Thymus (tissue), 11 donors: ENCODE data around the gene MEGF10. TPM values are rescaled to one million over a fixed set of nuclear protein-coding genes. Genes with fewer than 3 reads are reported as not detected.

Experiments
- DNase-seq, 9 donors: peaks; one replicate each; pipeline ENCODE4 v3.0.0-alpha.2; 2013; ENCODE audit warnings: low spot score in 9 of 9, low read depth in 6 of 9, missing footprints in 1 of 9
- H3K27ac ChIP-seq, 2 donors: one replicate each; pipeline ENCODE4 v1.5.1; 2013; ENCODE audit warnings: control low read depth in 1 of 2, low read depth in 1 of 2, low read length in 1 of 2, mild to moderate bottlenecking in 1 of 2, moderate library complexity in 1 of 2
- H3K27me3 ChIP-seq, 2 donors: one replicate each; pipeline ENCODE4 v1.5.1; 2013; ENCODE audit warnings: low read length in 1 of 2; ENCODE audit not compliant: control insufficient read depth in 2 of 2, insufficient read depth in 1 of 2
- H3K36me3 ChIP-seq, 2 donors: one replicate each; pipeline ENCODE4 v1.5.1; 2013; ENCODE audit warnings: low read length in 1 of 2, mild to moderate bottlenecking in 1 of 2, moderate library complexity in 1 of 2; ENCODE audit not compliant: control insufficient read depth in 2 of 2, insufficient read depth in 2 of 2
- H3K4me1 ChIP-seq, 2 donors: one replicate each; pipeline ENCODE4 v1.5.1; 2013; ENCODE audit warnings: low read length in 2 of 2; ENCODE audit not compliant: control insufficient read depth in 2 of 2, insufficient read depth in 2 of 2
- H3K4me3 ChIP-seq, 2 donors: one replicate each; pipeline ENCODE4 v1.5.1; 2013; ENCODE audit warnings: low read length in 2 of 2, control low read depth in 1 of 2, mild to moderate bottlenecking in 1 of 2
- H3K9me3 ChIP-seq, 2 donors: one replicate each; pipeline ENCODE4 v1.5.1; 2013; ENCODE audit warnings: low read length in 1 of 2, mild to moderate bottlenecking in 1 of 2; ENCODE audit not compliant: control insufficient read depth in 2 of 2, insufficient read depth in 1 of 2
- WGBS: extraction: QIAGEN DNeasy Blood & Tissue Kit; methylation state at CpG from one replicate; pipeline ENCODE4 v1.1.7; 2013; 5-methylcytosine and 5-hydroxymethylcytosine counted together
- polyA plus RNA-seq: library from polyadenylated mRNA; stranded (reverse); fragments of 200-250 nt; gene quantifications from one replicate; pipeline ENCODE4 v1.2.3, GENCODE V29; 2013
- total RNA-seq: library from RNA; stranded (reverse); fragments of 120-200 nt; gene quantifications from one replicate; pipeline ENCODE4 v1.2.4, GENCODE V29; 2013
- donor health status: healthy.

The MEGF10 gene
- total and polyA plus RNA-seq, 2 donors: 0.32 to 1.1 TPM

DNA sequence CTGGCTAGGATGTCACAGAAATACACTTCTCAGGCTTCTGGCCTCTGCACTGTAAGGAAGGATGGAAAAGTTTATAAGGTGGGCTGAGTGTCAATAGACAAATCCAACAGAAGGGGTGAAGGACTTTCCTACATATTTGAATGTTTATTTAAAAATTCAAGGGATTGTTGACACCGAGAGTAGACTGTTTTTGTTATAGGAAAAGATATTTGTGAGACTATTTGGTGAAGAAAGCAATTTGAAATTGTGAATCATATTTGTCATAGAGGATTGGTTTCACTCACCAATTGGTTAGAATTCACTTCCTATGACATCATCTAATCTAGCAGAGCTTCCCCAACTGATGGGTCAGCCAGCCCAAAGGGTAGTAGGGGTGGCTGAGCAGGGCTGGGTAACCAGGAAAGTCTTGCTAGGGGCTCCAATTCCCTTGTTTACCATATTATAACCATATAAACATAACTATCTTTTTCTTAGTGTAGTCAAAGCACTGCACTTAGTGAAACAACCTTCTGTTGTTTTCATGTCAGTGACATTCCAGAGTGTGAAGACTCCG, 14.9 kb upstream of the MEGF10 start:
- Histone ChIP-seq H3K4me3 (no peak overlapping the region), H3K27ac (no peak overlapping the region), H3K27me3 (no peaks in the 10 kb centered on the region), H3K9me3 (no peaks in the 10 kb centered on the region), H3K36me3 (no peaks in the 10 kb centered on the region), H3K4me1 (no peaks in the 10 kb centered on the region)
- WGBS: 91% methylated on average over 2 of the region's 2 CpGs
- no peak for DNase-seq

DNA sequence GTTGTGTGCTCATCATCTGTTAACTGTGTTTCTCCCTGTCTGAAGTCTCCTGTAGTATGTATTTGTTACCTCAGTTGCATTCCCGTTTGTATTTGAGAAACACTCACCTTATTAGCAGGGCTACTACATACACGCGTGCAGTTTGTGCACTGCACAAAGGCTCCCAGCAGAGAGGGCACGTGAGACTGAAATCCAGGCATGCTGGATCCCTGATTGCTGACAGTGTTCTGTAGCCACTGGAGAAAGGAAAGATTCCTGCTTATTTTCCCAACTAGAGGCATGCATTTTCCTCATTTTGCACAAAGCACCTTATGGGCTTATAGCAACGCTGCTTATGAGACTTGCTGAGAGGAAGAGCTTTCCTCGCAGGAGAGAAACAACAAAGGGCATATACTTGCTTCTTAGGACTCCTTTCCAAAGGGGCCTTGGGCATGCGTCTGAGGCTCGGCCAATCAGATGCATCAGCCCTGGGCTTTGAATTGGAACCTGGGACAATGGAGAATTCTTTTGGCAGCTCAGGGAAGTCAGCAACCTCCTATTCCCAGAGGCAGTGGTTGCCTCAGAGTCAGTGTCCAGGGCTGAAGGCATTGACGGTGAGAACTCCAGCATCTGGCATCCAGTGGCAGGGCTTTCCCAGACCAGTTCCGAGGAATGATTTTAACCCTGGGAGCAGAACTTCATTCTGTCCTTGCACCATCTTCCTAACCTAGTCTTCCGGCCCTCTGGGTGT, 9.9 kb upstream of the MEGF10 start:
- Histone ChIP-seq H3K9me3 (no peaks in the 10 kb centered on the region), H3K27me3 (peaks cover 0 to 3% of the 10 kb centered on the region in 2 donors), H3K4me1 (no peaks in the 10 kb centered on the region), H3K4me3 (no peak overlapping the region), H3K27ac (no peak overlapping the region), H3K36me3 (no peaks in the 10 kb centered on the region)
- WGBS: 96% methylated on average over 11 of the region's 11 CpGs
- DNase-seq: no peak

DNA sequence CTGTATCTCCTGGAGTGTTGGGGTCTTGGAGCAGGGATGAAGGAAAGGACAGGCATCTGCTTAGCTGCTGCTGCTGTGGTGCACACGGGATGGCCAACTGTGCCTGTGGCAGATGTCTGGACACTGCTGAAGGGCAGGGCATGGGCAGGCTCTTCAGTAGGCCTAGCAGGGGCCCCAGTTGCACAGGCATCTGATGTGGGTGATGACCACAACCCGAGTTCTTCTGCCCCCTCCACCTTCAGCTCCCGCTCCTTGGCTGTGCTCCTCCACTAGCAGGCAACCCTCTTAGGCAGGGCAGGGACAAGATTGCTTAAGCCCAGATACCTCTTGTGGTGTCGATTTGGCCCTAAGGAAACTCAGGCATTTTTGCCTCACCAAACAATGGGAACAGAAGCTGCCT, 9.0 kb upstream of the MEGF10 start:
- DNase-seq: no peak
- H3K36me3 ChIP-seq: no peaks in the 10 kb centered on the region
- H3K4me1 ChIP-seq: no peaks in the 10 kb centered on the region
- H3K9me3 ChIP-seq: no peaks in the 10 kb centered on the region
- WGBS: 96% methylated on average over 4 of the region's 4 CpGs
- no peak overlapping the region for H3K4me3 ChIP-seq
- H3K27me3 ChIP-seq: peaks cover 0 to 3% of the 10 kb centered on the region in 2 donors
- no peak overlapping the region for H3K27ac ChIP-seq

DNA sequence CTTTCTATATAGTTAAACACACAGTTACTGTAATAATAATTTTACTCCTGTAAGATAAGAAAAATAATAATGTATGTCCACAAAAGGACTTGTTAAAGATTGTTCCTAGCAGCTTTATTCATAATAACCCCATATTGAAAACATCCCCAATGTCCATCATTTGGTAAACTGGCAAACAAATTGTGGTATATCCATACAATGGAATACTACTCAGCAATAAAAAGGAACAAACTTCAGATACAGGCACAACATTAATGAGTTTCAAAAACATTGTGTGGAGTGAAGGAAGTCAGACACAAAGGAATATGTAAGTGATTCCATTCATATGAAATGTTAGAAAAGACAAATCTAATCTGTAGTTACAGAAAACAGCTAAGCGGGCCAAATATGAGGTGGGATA, 1.9 kb upstream of the MEGF10 start:
- H3K27me3 ChIP-seq: peaks cover 26 to 41% of the 10 kb centered on the region in 2 donors
- no peak overlapping the region for H3K27ac ChIP-seq
- peaks cover 0 to 6% of the 10 kb centered on the region in 2 donors for H3K9me3 ChIP-seq
- no peaks in the 10 kb centered on the region for H3K36me3 ChIP-seq
- 97% methylated on average over 1 of the region's 1 CpG for WGBS
- DNase-seq: no peak
- peaks cover 0 to 6% of the 10 kb centered on the region in 2 donors for H3K4me1 ChIP-seq
- H3K4me3 ChIP-seq: no peak overlapping the region

DNA sequence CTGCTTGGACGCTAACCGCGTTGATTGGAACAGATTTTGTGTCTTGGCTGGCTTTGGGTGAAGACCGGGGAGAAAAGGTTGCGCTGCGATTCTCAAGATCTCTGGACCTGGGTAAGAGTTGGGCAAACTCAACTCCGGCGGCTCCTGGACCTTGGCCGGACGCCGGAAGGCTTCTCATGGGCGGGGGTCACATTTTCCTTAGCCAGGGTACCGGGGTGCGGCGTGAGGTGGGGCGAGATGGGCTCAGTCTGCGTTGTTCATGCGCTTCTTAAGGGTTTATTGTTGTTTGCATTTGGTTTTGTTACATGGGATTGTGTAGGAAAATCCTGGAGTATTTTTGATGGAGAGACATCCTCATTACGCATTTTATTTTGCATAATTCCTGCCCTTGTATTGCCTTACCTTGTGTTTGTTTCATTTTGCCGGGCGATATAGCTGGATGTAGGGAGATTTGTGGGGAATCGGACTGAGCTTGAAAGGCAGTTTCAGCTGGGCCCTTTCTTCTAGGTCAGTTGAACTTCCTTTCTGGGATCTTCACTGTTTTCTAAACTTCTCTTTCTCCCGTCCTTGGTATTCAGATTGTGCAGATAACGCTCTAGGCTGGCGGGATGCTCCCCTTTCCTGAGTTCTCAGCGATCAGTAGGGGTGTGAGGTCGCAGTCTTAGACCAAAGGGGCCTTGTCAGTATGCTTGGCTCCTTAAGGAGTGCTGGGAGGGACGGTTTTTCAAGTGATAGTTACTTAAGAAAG, 524 bp downstream of the MEGF10 start:
- Histone ChIP-seq H3K27me3 (peaks cover 26 to 44% of the 10 kb centered on the region in 2 donors), H3K27ac (no peak overlapping the region), H3K4me3 (no peak overlapping the region), H3K4me1 (peaks cover 0 to 6% of the 10 kb centered on the region in 2 donors), H3K36me3 (no peaks in the 10 kb centered on the region), H3K9me3 (peaks cover 0 to 6% of the 10 kb centered on the region in 2 donors)
- no peak for DNase-seq
- 32% methylated on average over 28 of the region's 28 CpGs for WGBS

DNA sequence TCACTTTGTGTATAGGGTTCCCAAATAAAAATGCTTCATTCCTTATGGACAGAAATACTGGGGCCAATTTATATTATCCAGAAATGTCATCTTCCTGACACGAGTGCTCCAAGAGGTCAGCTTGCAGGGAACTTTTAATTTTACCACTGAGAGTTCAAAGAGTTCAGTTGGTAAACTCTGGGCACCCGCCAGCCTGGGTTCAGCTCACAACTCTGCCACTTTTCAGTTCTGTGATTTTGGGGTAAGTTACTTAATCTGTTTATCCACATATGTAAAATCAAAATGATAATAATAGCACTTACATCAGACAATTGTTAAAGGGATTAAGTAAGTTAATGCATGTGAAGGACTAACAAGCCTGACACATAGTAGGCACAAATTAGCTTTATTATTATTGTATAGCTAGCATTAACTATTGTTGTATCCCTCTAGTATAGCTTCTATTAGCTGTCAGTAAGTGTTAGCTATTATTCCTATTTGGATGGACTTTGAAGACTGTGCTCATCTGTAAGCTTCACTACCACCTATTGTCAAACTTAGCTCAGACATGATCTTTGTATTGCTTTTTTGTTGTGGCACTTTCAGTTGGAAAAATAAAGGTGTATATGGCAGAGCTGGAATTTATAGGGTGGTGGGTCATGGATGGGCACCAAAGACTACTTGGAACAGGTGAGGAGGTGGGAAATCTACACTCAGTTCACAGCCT, 1.6 kb downstream of the MEGF10 start:
- H3K4me1 ChIP-seq: peaks cover 0 to 6% of the 10 kb centered on the region in 2 donors
- H3K27me3 ChIP-seq: peaks cover 26 to 44% of the 10 kb centered on the region in 2 donors
- no peak overlapping the region for H3K4me3 ChIP-seq
- H3K27ac ChIP-seq: no peak overlapping the region
- H3K36me3 ChIP-seq: no peaks in the 10 kb centered on the region
- peaks cover 0 to 6% of the 10 kb centered on the region in 2 donors for H3K9me3 ChIP-seq
- 93% methylated on average over 2 of the region's 2 CpGs for WGBS
- DNase-seq: no peak

DNA sequence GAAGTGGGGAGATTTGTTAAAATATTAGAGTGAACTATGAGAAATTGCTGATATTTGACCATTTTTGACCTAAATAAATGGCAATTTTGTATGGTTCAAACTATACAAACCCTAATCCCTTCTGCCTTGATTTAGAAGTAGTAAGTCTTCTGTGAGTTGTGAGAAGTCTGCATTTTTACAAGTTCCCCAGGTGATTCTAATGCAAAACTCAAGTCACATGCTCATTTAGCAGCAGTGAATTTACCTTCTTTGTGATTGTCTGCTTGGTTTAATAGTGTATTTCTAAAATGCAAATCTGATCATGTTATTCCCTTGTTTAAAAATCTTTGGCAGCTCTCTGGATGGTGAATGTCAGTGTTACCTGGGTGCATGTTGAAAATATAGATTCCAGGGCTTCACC, 2.8 kb downstream of the MEGF10 start:
- DNase-seq: no peak
- Histone ChIP-seq H3K4me1 (peaks cover 0 to 6% of the 10 kb centered on the region in 2 donors), H3K9me3 (peaks cover 0 to 6% of the 10 kb centered on the region in 2 donors), H3K27ac (no peak overlapping the region), H3K27me3 (peaks cover 26 to 44% of the 10 kb centered on the region in 2 donors), H3K36me3 (no peaks in the 10 kb centered on the region), H3K4me3 (no peak overlapping the region)

DNA sequence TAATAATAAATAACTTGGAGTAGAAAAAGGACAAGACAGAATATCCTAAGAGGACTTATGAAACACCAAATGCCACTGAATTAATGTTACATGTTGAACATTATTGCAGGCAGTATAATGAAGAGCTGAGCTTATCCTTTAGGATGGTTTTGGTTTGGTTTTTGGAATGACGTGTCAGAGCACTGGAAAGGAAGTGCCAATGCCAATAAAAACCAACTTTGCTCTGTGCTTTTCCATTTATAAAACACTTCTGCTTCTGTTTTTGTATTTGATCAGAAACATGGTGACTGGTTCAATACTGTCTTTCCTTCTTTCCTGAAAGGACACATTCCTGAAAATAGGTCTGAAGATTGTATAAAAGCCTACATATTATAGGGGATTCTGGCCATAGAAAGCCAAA, 4.2 kb downstream of the MEGF10 start:
- Histone ChIP-seq H3K36me3 (no peaks in the 10 kb centered on the region), H3K27ac (no peak overlapping the region), H3K27me3 (peaks cover 20 to 36% of the 10 kb centered on the region in 2 donors), H3K9me3 (peaks cover 0 to 6% of the 10 kb centered on the region in 2 donors), H3K4me1 (peaks cover 0 to 6% of the 10 kb centered on the region in 2 donors), H3K4me3 (no peak overlapping the region)
- 90% methylated on average over 1 of the region's 1 CpG for WGBS
- DNase-seq: no peak
